Measurements from ENCODE around the gene MBNL3.

MBNL3 gene

GRCh38 chrX:132443196-132444135, 45.4 kb downstream of the MBNL3 start:
- Histone ChIP-seq H3F3A (ENCODE audit: insufficient read depth, low read length) (no peaks in the 10 kb centered on the region), H3K4me1 (ENCODE audit: insufficient read depth, low read length, severe bottlenecking) (no peaks in the 10 kb centered on the region), H3K9me2 (ENCODE audit: low read depth, low read length) (no peaks in the 10 kb centered on the region), H2AFZ (ENCODE audit: low read length) (no peak overlapping the region), H3K79me2 (ENCODE audit: insufficient read depth, low read length) (no peaks in the 10 kb centered on the region), H3K27me3 (ENCODE audit: insufficient read depth, low read length) (no peaks in the 10 kb centered on the region), H3K9me3 (ENCODE audit: low read length) (no peaks in the 10 kb centered on the region), H3K4me3 (ENCODE audit: low read depth, low read length, poor library complexity, severe bottlenecking) (no peak overlapping the region), H3K27ac (ENCODE audit: low read depth, low read length, poor library complexity, severe bottlenecking) (no peak overlapping the region), H3K9ac (ENCODE audit: low read length) (no peak overlapping the region), H3K36me3 (ENCODE audit: insufficient read depth, low read length) (no peaks in the 10 kb centered on the region), H4K20me1 (ENCODE audit: insufficient read depth, low read length) (no peaks in the 10 kb centered on the region), H3K4me2 (ENCODE audit: low read length) (no peak overlapping the region)
- no peak for TF ChIP-seq CTCF (IDR thresholded peaks at IDR 0.05; ENCODE audit: low read length)

- H2AFZ ChIP-seq (ENCODE audit: low read length): no peak overlapping the region
- H3K4me2 ChIP-seq (ENCODE audit: low read length): no peak overlapping the region
- no peaks in the 10 kb centered on the region for H3K79me2 ChIP-seq (ENCODE audit: insufficient read depth, low read length)
- no peak overlapping the region for H3K9ac ChIP-seq (ENCODE audit: low read length)
- H3K27me3 ChIP-seq (ENCODE audit: insufficient read depth, low read length): no peaks in the 10 kb centered on the region
- H3K4me3 ChIP-seq (ENCODE audit: low read depth, low read length, poor library complexity, severe bottlenecking): no peak overlapping the region
- H3K27ac ChIP-seq (ENCODE audit: low read depth, low read length, poor library complexity, severe bottlenecking): no peak overlapping the region
- no peaks in the 10 kb centered on the region for H4K20me1 ChIP-seq (ENCODE audit: insufficient read depth, low read length)
- H3K9me3 ChIP-seq (ENCODE audit: low read length): no peaks in the 10 kb centered on the region
- no peaks in the 10 kb centered on the region for H3K4me1 ChIP-seq (ENCODE audit: insufficient read depth, low read length, severe bottlenecking)
- H3K36me3 ChIP-seq (ENCODE audit: insufficient read depth, low read length): no peaks in the 10 kb centered on the region
- H3F3A ChIP-seq (ENCODE audit: insufficient read depth, low read length): no peaks in the 10 kb centered on the region
- TF ChIP-seq CTCF (IDR thresholded peaks at IDR 0.05; ENCODE audit: low read length): no peak
- TF ChIP-seq EZH2 (IDR thresholded peaks at IDR 0.05; ENCODE audit: borderline replicate concordance, low read length): no peak
- H3K9me2 ChIP-seq (ENCODE audit: low read depth, low read length): no peaks in the 10 kb centered on the region
Observed at GRCh38 chrX:132442691-132443090, 46.1 kb downstream of the MBNL3 start.

DNA sequence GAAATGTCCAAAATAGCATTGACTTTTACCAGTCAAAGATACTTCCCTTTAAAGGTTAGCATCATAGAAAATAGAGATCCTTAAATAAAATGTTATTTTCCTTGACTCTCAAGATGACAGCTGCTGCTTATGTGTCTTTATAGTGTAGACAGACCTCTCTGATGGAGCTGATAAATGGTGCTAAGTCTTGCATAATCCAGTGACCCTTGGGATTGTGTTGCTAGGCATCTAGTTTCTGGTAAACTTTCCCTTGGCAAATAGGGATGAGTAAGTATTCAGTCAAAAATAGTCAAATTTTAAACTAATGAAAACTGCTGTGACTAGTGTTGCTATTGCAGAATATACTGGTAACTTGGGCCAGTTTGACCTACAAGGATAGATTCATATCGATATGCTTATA, 53.6 kb downstream of the MBNL3 start:
- Histone ChIP-seq H3K9me3 (ENCODE audit: low read length) (no peaks in the 10 kb centered on the region), H2AFZ (ENCODE audit: low read length) (no peak overlapping the region), H3F3A (ENCODE audit: insufficient read depth, low read length) (no peaks in the 10 kb centered on the region), H3K79me2 (ENCODE audit: insufficient read depth, low read length) (no peaks in the 10 kb centered on the region), H3K4me1 (ENCODE audit: insufficient read depth, low read length, severe bottlenecking) (no peaks in the 10 kb centered on the region), H3K27ac (ENCODE audit: low read depth, low read length, poor library complexity, severe bottlenecking) (no peak overlapping the region), H4K20me1 (ENCODE audit: insufficient read depth, low read length) (no peaks in the 10 kb centered on the region), H3K36me3 (ENCODE audit: insufficient read depth, low read length) (no peaks in the 10 kb centered on the region), H3K4me2 (ENCODE audit: low read length) (no peak overlapping the region), H3K4me3 (ENCODE audit: low read depth, low read length, poor library complexity, severe bottlenecking) (no peak overlapping the region), H3K27me3 (ENCODE audit: insufficient read depth, low read length) (no peaks in the 10 kb centered on the region), H3K9ac (ENCODE audit: low read length) (no peak overlapping the region), H3K9me2 (ENCODE audit: low read depth, low read length) (no peaks in the 10 kb centered on the region)
- TF ChIP-seq CTCF (IDR thresholded peaks at IDR 0.05; ENCODE audit: low read length) (no peak), EZH2 (IDR thresholded peaks at IDR 0.05; ENCODE audit: borderline replicate concordance, low read length) (no peak)

Measured in OCI-LY1 (cell line).